ENCODE data around the gene C1QTNF4.

GRCh38 chr11:47626234-47626633 lies 32.0 kb upstream of the C1QTNF4 start:
- TF ChIP-seq CTCF (conservative IDR thresholded peaks at IDR 0.05; ENCODE audit: low read length): no peak
- no peak for TF ChIP-seq EZH2phosphoT487 (IDR thresholded peaks at IDR 0.05; ENCODE audit: borderline replicate concordance, low read depth, low read length)

Measured in OCI-LY7 (cell line).